Right kidney (tissue), 1 donor: ENCODE results near the gene FOXP1.

Source experiments
- DNase-seq: peaks from one replicate; pipeline ENCODE4 v3.0.0-alpha.2; 2016

FOXP1 gene

DNA sequence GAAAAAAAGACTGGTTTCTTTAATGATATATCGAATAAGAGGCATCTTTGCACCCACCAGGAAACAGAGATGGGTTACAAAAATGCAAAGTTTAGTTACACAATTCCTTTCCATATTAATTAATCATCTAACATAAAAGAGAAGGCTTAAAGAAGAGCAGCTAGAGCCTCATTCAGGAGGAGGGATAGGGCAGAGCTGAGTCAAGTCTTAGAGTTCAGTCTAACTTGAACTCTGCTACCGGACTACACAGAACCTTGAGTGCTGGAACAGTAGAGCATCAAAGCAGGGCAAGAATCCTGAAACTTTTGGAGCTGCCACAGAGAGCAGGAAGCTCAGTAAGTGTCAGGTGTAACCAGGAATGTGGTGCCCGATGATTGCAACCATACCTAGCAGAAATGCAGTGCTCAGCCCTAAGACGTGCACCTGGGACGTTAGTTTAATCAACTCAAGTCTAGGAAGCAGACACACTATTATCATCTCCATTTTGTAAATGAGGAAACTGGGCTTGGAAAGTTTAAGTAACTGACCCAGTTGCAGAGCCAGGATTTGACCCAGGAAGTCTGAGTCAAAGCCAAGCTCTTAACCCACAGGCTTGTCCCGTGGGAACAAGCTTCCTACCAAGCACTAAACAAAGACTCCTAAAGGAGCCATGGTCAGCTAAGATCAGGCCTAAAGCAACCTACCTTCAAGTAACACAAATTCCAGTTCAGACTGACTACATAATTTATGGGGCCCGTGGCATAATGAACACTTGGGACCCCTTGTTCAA, 187.4 kb downstream of the FOXP1 start:
- no peak for DNase-seq

DNA sequence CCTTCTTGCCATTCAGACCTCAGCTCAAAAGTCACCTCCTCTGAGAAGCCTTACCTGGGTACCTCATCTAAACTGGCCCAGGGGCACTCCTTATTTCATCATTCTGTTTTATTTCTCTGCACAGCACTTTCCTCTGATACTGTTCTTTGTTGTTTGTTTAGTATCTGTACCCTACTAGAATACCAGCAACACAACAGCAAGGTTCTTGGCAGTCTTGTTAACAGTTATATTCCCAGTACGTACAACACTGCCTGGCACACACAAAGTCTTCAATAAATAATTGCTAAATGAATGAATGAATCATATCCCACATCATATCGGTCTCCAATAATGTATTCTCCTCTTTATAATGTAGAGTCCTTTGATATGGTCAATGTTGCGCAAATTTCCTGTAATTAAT, 188.1 kb downstream of the FOXP1 start:
- no peak for DNase-seq

DNA sequence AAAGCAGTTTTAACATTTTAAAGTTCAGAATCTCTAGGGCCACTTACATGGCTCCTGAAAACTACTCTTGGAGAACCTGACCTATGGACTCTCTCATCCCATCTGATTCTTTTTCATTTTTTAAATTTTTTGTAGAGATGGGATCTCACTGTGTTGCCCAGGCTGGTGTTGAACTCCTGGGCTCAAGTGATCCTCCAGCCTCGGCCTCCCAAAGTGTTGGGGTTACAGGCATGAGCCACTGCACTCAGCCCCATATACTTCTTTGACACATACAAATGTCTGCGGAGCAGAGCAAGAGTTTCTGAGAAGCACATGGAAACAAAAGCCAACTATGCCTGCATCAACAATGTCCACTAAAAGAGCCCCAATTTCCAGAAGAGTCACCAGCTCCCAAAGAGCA, 189.8 kb downstream of the FOXP1 start:
- no peak for DNase-seq

DNA sequence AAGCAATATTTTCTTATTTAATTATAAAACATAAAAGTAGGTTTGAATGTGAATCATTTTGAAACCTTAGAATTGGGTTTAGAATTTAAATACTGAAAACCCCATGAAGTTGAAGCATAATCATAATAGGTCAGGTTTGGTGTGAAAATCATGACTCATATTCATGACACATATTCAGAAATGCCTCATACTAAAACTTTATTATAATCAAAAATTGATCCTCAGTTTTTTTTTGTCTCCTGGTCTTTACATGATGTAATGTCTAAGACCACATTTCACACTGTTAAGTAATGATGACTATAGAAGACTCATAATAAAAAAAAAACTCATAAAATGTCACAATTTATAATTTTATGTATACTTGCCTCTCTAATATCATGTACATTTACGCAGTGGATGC, 190.4 kb downstream of the FOXP1 start:
- no peak for DNase-seq

DNA sequence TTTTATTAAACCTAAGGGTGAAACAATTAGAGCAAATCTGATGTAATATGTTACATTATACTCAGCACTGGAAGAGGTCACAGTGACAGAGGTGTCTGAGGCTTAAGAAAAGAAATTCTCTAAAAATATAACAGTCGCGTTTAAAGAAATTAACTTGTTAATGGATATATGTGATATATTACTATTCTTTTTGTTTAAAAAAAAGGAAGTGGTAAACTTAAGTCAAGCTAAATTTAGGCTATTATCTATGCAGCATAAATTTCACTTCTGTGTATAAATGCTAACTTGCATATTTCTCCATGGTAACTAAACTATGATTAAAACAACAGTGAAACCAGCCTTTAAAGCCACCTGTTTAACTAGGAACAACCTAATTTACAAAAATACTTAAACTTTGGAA, 191.3 kb downstream of the FOXP1 start:
- DNase-seq: no peak

DNA sequence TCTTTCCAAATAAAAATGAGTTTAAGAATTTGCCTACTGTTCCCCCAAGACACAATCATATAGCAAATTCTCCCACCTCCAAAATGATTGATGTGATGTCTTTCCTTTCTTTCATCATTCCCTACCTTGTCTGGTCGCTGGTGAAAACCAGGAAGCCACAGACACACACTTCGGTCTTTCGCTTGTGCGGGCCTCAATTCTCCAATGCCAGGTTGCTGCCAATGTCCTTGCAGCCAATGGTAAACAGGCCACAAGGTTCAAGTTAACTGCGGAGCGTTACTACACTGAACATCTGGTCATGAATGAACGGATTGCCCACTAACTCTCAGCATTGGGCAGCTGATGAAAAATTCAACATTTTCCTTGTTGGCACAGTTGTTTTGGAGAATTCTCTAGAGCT, 192.2 kb downstream of the FOXP1 start:
- DNase-seq: no peak

DNA sequence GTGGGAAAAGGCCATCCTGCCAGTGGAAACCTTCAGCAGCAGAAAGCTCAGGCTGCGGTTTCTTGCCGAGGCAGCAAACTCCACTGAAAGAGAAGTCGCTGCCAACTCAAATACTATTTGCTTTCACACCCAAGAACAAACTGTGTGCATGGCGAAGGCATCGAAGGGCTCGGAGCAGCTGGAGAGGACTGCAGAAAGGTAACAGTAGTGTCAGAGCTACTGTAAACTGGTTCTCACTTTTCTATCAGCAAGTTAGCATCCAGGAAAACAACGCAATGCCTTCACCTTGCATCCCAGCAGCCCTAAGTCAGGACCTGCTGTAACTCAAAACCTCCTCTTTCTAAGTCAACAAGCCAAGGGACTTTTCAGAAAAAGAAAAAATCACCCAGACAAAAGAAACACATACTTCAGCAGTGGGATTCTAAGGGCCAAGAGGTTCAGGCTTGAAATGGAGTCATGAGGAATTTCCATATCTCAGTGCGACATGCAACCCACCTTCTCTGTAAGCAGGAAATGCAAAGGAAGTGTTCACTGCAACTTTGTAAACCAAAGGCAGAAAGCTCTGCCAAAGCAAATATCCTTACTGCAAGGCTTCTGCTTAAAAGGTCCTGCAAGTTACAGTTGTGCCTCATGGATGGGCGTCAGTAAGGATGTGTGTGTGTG, 193.5 kb downstream of the FOXP1 start:
- peak; percentile 55 for DNase-seq

DNA sequence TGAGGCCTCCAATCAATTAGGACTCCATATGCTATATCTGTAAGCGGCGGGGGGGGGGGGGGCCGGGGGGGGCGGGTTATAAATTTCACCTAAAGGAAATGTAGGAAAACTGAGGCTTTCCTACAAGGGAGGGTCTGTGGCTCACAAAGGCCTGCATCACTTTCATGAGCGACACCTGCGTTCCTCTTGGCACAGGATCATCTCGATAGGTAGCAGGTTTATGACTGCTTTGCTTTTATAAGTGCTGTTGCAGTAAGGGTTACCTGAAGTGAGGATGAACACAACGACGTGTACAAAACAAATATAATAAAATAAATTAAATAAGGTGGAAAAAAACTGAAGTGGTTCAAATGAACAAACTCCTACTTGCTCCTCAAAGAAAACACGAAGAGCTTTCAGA, 194.3 kb downstream of the FOXP1 start:
- no peak for DNase-seq

DNA sequence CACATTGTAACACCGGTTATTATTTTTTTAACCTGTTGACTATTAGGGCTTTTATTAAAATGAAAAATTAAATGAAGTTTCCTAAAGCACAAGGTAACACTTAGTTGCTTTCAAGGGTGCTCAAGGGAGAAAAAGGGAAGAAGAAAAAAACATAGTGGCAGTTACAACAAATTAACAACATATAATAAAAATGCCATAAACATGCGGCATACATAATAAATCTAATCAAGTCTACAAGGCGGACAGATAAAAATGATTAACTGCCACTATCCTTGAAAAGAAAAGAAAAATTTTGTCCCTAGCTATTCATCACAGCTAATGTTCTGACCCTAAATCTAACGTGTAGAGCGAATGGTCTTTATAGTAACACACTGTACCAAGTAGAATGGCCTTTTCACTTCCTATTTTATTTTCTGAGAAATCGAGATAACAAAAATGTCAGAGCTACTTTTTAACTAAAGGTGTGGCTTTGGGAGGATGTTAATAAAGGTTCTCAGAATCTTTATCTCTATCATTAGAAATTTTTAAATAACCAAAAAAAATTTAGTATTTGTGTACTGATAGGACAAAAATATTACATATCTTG, 194.9 kb downstream of the FOXP1 start:
- DNase-seq: no peak

DNA sequence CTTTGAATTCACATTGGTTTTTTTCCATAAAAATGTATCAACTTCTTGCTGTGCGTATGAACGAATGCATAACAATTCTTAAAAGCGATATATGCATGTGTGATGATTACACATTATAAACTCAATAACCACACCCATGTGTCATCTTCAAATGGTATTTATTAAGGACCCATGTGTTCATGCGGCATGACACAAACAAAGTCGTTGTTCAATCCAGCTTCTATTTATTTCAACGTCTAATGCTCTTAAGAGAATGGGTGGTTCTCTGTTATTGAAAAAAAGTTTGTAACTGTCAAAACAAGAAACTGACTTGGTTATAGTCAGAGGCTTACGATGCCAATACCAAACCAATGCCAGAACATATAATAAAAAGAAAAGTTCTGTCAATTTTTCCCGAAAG, 195.9 kb downstream of the FOXP1 start:
- DNase-seq: no peak

DNA sequence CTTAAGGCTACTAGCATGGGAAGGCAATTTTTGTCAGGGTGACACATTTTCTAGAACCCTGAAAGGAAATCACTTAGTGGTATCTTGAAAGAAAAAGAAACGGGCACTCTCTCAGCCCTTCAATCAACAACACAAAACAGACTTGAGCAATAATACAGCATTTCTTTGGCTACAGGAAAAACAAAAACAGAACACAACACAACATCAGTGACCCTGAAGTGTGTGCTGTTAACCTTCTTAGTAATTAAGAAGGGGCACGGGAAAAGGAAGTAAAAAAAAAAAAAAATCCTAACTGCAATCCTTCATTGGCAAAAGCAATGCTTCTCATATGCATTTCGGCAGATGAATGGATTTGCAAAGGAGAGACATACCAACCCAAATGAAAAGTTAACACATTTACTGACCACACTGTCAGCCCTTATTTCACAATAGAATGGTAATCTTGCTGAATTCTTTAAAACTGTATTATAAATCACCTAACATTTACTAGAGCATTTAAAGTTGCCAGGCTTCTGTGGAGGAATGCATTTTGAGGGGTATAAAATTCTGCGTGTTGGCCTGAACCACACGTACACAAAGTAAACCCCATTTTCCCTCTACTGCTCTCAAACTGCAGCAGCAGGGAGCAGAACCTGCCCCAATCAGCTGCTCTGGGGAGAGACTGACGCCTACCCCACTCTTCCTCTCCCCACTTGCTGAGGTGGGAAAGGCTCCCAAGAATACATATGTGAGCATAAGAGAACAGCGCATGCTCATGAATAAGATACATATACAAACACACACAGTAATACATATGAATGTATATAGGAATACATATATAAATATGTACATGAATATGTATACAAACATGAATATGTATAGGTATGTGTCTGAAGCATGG, 198.5 kb downstream of the FOXP1 start:
- no peak for DNase-seq

DNA sequence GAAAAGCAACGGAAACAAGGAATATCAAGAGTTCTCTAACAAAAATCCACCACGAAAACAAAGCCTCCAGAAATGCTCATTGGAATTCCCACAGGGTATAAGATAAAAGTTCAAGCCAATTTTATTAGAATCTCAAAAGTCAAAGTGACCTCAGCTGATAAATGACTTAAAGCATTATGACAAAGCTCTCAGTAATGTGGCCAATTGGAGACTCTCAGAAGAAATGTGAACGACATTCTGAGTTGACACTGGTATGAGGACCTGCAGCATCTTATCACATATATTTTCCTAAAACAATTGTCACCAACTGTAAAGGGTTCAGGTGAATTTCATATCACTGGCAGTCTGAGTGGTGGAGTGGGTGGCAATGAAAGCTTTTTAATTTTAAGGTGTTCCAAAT, 199.1 kb downstream of the FOXP1 start:
- DNase-seq: no peak

DNA sequence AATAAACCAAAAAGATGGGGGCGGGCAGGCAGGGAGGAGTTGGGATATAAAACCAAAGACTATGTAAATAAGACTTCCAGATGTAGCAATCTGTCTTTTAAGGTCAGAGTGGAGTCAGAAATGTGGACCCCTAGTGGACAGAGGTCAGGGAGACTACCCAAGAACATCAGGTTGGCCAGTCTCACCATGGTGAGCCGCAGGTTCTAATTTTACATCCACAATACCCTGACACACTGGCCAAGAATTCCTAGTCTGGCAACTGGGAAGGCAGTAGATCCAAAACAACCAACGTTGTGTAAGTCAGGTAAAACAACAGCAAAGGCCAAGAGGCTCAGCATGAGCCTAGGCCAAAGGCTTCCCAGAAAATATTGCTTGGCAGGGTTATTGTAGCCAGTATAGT, 203.4 kb downstream of the FOXP1 start:
- DNase-seq: no peak

DNA sequence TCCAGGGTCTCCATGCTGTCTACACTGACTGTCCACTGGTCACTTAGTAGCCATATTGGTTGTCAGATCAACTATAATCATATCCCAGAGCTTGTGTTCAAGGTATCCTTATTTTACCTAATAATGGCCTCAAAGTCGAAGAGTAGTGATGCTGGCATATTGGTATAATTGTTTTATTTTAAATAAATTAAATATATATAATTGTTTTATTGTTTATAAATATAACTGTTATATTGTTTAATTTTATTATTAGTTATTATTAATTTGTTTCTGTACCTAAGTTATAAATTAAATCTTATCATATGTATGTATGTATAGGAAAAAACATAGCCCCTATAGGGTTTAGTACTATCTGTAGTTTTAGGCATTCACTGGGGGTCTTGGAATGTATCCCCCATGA, 205.0 kb downstream of the FOXP1 start:
- no peak for DNase-seq

DNA sequence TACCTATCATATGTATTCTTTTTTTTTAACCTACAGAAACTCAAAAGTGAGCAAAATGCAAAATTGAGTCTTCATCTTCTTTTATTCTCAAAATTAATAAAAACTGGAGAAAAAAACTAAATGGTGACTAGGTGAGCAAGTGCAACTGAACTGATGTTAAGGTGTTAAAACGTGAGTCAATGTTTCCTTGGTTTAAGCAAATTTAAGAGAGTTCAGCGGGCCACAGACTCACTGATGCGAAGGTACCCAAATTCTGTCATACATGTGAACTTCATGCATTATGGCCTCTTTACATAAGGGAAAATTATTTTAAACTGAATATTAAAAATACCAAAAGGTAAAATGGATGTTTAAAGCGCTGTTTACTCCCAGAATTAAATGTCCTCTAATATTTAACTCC, 206.6 kb downstream of the FOXP1 start:
- no peak for DNase-seq

DNA sequence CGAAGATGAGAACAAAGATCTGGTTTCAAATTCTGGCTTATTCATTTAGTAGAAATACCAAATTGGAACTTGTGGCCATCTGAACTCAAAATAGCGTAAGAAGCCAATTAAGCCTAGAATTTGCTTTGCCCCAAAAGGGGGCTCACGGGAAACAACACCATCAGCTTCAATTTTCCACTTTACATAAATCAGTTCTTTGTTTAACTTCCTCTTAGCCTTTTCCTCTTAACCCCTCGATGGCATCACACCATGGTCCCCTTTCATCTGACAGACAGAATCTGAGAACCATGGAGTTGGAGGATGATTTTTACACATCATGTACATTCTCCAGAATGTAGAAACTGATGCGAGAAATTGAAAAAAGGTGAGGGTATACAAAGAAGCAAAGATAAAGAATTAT, 207.0 kb downstream of the FOXP1 start:
- no peak for DNase-seq

DNA sequence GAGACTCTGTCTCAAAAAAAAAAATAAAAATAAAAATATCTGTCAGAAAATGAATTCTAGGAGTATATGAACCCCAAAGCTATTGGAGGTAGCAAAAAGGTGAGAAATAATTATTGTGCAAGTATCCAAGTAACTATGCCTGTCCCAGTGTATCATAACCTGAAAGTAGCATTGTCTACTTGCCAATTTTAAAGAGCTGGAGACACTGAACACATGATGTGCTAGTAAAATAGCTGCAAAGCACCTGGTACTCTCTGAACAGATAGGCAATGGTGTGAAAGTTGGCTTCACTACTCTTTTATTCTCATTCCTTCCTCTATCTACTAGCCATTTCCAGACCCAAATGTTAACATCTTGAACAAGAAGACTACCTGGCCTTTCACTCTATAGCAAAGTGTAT, 208.9 kb downstream of the FOXP1 start:
- DNase-seq: no peak

DNA sequence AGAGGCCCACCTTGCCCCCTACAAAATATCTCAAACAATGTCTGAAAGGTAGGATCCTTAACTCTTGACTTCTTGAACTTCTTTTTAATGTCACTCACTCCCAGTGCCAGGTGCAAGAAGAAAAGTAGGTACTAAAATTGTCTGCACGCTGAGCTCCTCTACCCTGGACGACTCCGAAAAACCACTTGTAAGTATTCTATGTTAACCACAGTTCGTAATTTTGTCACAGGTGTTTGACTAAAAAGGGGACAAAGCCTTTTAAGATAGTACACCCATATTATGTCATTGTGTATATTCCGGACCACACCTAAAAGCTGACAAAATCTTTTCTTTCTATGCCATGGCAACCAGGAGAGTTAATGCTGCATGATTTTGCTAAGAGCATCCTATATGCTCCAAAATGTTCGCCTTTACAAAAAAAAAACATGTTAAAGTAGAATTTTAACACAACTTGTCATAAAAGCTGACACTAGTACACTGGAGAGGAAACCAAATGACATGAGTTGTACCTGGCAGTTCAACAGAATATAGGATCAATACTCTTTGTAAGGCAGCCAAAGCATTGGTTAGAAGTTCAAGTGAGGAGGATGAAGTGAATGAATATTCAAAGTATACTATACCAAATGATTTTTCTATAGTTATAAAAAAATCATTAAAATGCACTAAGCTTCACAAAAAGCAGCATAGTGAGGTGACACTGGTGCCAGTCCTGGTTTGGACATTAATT, 210.5 kb downstream of the FOXP1 start:
- DNase-seq: no peak

DNA sequence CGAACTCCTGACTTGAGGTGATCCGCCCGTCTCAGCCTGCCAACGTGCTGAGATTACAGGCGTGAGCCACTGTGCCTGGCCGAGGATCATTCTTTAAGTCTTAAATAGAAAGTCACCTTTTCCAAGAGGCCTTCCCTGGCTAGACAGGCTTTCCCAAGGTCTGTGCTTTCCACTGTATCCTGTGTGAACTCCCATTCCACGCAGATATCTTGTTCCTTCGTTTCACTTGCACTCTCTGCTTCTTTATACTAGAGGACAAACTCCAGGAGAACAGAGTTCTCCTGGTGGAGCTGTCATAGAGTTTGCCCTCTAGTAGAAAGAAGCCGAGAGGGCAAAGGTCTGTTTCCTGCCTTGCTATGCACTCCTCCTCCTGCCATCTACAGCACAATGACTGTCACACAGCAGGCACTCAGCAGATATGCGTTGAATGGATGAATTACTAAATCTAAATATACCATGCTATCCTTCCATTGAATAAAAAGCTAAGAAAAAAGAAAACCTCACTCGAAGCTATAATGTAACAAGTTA, 211.2 kb downstream of the FOXP1 start:
- no peak for DNase-seq

DNA sequence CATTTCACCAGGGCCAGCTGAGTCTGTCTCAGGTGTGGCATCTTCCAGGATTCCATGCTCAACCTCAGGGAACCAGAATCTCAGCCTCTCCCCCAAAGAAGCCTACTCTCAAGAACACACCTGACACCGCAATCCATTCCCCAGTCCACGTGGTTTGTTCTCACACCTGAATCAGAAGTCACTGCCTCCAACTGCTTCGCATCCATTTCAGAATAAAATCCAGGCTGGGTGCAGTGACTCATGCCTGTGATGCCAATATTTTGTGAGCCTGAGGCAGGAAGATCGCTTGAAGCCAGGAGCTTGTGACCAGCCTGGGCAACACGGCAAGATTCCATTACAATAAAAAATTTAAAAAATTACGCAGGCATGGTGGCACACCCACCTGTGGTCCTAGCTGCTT, 212.2 kb downstream of the FOXP1 start:
- DNase-seq: no peak

DNA sequence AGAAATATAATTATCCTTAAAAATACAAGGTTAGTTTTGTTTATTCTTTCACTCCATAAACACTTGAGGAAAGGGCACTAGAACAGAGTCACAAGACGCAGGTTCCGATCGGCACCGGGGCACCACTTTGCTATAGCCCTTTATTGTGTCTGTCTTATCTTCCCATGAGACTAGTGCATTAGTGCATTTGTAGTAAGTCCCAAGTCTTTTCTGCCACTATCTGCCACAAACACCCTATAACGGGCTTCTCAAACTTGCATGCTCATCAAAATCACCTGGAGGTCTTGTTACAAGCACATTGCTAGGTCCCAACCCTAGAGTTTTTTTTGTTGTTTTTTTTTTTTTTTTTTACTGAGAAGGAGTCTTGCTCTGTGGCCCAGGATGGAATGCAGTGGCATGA, 213.1 kb downstream of the FOXP1 start:
- no peak for DNase-seq
